Body of pancreas (tissue), 4 donors: Measurements from ENCODE around the gene ALX3. TPM values are rescaled to one million over a fixed set of nuclear protein-coding genes. Genes with fewer than 3 reads are reported as not detected.

ENCODE experiments used
- ATAC-seq: fragments of 150-250 bp; one replicate; pipeline ENCODE4 v1.9.1; 2016
- DNase-seq, 4 donors: peaks; one replicate each; pipeline ENCODE4 v3.0.0-alpha.2; 2019
- H3K27ac ChIP-seq, 4 donors: fragments of 200-600 bp; sonication (generic); 1 replicate in 3 of 4; 2 replicates in 1 of 4; pipeline versions ENCODE4 v1.5.1 to v1.6.1; 2016 to 2019; ENCODE audit warnings: mild to moderate bottlenecking in 1 of 4, mixed read lengths in 1 of 4, moderate library complexity in 1 of 4
- H3K27me3 ChIP-seq, 2 donors: fragments of 200-600 bp; sonication (generic); one replicate each; pipeline ENCODE4 v1.6.0; 2016; ENCODE audit warnings: mild to moderate bottlenecking in 1 of 2
- H3K36me3 ChIP-seq, 2 donors: fragments of 200-600 bp; sonication (generic); replicated peaks in 1 of 2; 2 replicates each; pipeline ENCODE4 v1.5.1; 2016; ENCODE audit warnings: low read depth in 2 of 2; ENCODE audit not compliant: insufficient read depth in 1 of 2
- H3K4me1 ChIP-seq: fragments of 200-600 bp; sonication (generic); one replicate; pipeline ENCODE4 v1.6.0; 2016
- H3K4me3 ChIP-seq, 2 donors: fragments of 200-600 bp; sonication (generic); 1 replicate in 1 of 2; 2 replicates in 1 of 2; pipeline ENCODE4 v1.5.1; 2016 to 2019
- H3K9me3 ChIP-seq, 3 donors: fragments of 200-600 bp; sonication (generic); 1 replicate in 2 of 3; 2 replicates in 1 of 3; pipeline ENCODE4 v1.5.1; 2016
- POLR2A ChIP-seq, 3 donors: fragments of 450-650 bp; IDR thresholded peaks; one replicate each; pipeline ENCODE4 v1.6.1; 2016; ENCODE audit warnings: antibody characterized with exemption in 3 of 3, mild to moderate bottlenecking in 2 of 3
- whole genome bisulfite sequencing, 2 donors: methylation state at CpG; one replicate each; pipeline ENCODE4 v1.1.5; 2017; 5-methylcytosine and 5-hydroxymethylcytosine counted together
- intact Hi-C: fragments of 100-400 bp; cut with DNase I; formaldehyde crosslinking; loops from one replicate; pipeline ENCODE4 v1.15.1; 2023
- total RNA-seq, 2 donors: library from RNA; depleted of rRNA; stranded (reverse); fragments of >200 nt; gene quantifications; one replicate each; pipeline ENCODE4 v1.1.0, GENCODE V29; 2016
- TF ChIP-seq, protein P1 (sequence below), 7 experiments: fragments of 450-650 bp in 4 of 7; fragments of 200-600 bp in 3 of 7; sonication (generic) in 3 of 7; IDR thresholded peaks; one replicate each; pipeline ENCODE4 v1.5.1; 2016 to 2019; ENCODE audit warnings: antibody characterized with exemption in 7 of 7

Gene ALX3
- total RNA-seq, 2 donors from 2014 or later = not detected

DNA sequence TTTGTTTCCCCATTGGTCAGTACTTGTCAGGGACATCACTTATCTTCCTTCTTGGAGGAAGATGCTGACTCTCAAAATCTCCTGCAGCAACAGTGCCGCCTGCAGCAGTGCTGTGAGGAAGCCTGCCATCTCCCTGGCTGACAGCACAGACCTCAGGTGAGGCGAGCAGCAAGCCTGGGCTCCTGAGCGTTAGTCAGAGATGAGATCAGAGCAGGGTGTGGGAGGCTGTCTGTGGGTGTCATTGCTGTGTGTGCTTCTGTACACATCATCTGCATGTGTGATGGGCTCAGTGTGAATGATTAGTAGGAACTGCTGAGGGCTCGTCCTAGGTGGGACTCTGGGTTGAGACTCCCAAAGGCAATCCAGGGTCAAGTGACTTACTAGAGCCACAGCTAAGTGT lies 29.9 kb downstream of the ALX3 start:
- TF ChIP-seq, protein P1, sequence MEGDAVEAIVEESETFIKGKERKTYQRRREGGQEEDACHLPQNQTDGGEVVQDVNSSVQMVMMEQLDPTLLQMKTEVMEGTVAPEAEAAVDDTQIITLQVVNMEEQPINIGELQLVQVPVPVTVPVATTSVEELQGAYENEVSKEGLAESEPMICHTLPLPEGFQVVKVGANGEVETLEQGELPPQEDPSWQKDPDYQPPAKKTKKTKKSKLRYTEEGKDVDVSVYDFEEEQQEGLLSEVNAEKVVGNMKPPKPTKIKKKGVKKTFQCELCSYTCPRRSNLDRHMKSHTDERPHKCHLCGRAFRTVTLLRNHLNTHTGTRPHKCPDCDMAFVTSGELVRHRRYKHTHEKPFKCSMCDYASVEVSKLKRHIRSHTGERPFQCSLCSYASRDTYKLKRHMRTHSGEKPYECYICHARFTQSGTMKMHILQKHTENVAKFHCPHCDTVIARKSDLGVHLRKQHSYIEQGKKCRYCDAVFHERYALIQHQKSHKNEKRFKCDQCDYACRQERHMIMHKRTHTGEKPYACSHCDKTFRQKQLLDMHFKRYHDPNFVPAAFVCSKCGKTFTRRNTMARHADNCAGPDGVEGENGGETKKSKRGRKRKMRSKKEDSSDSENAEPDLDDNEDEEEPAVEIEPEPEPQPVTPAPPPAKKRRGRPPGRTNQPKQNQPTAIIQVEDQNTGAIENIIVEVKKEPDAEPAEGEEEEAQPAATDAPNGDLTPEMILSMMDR (IDR thresholded peaks at IDR 0.05) = no peak
- no peak for TF ChIP-seq POLR2A (IDR thresholded peaks at IDR 0.05)
- intact Hi-C loops = no loop called here
- no peak overlapping the region for H3K4me3 ChIP-seq
- ATAC-seq (no peak), DNase-seq (no peak)
- no peaks in the 10 kb centered on the region for H3K9me3 ChIP-seq
- H3K27me3 ChIP-seq = no peaks in the 10 kb centered on the region
- H3K27ac ChIP-seq = no peak overlapping the region
- H3K4me1 ChIP-seq = peaks cover 7% of the 10 kb centered on the region
- peaks cover 7 to 50% of the 10 kb centered on the region in 2 donors for H3K36me3 ChIP-seq
- WGBS, 2 donors = 92 to 97% methylated on average over 4 of the region's 4 CpGs

DNA sequence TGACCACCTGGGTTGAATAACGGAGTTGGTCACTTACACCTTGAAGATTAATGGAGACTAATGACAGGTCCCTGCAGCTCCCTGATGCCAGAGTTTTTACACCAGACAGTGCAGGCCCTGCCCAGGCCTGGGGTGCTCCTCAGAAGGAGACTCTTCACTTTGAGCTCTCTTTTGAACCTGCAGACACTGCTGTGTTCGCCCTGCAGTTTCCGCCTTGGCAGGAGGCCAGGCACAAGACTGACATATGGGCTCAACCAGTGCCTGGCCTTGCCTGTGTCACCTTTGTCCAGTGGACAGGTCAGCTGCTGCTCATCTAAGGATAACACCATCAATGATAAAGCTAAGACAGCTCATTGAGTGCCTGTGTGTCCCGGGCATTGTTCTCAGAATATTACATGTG lies 30.8 kb downstream of the ALX3 start:
- H3K27me3 ChIP-seq = no peaks in the 10 kb centered on the region
- 60 to 72% methylated on average over 3 to 4 of the region's 4 CpGs for WGBS, 2 donors
- H3K27ac ChIP-seq = no peak overlapping the region
- ATAC-seq = no peak
- peaks cover 7 to 47% of the 10 kb centered on the region in 2 donors for H3K36me3 ChIP-seq
- intact Hi-C loops = no loop called here
- TF ChIP-seq, protein P1 (IDR thresholded peaks at IDR 0.05) = no peak
- no peak for TF ChIP-seq POLR2A (IDR thresholded peaks at IDR 0.05)
- peaks cover 11% of the 10 kb centered on the region for H3K4me1 ChIP-seq
- H3K9me3 ChIP-seq = no peaks in the 10 kb centered on the region
- no peak overlapping the region for H3K4me3 ChIP-seq
- DNase-seq = peak in 3 of 4 donors; percentile 27 to 56 (median 34)

DNA sequence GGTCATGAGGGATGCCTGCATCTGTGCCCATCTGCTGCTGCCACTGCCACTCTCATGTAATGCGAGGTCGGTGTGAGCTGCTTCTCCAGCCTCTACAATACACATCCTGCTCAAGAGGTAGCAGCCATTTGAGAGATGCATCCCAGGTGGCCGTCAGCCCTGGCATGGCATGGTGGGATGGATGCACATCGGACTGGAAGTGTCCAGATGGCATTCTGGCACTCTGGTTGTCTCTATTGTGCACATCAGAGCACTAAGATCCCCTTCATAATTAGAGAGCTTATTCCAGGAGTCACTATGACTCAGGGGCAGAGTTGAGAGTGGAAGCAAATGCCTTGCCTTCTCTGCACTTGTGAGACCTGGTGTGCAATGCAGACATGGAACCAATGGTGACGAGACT lies 32.2 kb downstream of the ALX3 start:
- Histone ChIP-seq H3K36me3 (peaks cover 0 to 38% of the 10 kb centered on the region in 2 donors), H3K27ac (no peak overlapping the region), H3K27me3 (no peaks in the 10 kb centered on the region), H3K4me3 (no peak overlapping the region), H3K4me1 (peaks cover 16% of the 10 kb centered on the region), H3K9me3 (no peaks in the 10 kb centered on the region)
- intact Hi-C loops = no loop called here
- TF ChIP-seq, protein P1 (IDR thresholded peaks at IDR 0.05) = no peak
- TF ChIP-seq POLR2A (IDR thresholded peaks at IDR 0.05) = no peak
- no peak for DNase-seq
- ATAC-seq = no peak
- 90 to 100% methylated on average over 1 to 5 of the region's 5 CpGs for WGBS, 2 donors

DNA sequence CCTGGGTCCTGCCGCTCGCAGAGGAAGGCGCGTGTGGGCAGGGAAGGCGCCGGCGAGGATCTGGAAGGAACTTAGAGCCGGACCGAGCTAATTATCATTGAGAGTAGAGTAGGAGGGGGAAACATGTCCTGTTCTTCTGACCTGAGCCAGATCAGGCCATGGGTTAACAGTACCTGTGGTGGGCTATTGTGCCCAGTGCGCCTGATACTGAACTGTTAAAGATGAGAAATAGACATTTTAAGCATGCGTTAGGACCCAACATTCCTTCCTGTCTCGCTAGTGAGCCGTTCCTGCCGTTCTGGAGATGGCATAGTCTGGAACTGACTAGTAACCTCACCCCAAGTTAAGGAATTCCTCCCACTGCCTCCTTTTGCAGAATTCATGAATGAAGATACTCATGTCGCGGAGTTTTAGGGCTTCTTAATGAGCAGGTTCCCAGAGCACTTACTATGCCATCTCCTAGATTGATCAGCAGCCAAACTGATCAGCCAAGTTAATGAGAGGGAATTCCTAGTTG lies 35.2 kb downstream of the ALX3 start:
- TF ChIP-seq POLR2A (IDR thresholded peaks at IDR 0.05) = no peak
- DNase-seq (no peak), ATAC-seq (no peak)
- Histone ChIP-seq H3K9me3 (no peaks in the 10 kb centered on the region), H3K4me3 (peak overlapping the region; percentile 86 to 99), H3K27me3 (no peaks in the 10 kb centered on the region), H3K36me3 (peaks cover 0 to 17% of the 10 kb centered on the region in 2 donors), H3K27ac (peak overlapping the region in 3 of 4 donors; percentile 69 to 88 (median 84)), H3K4me1 (peaks cover 16% of the 10 kb centered on the region)
- WGBS, 2 donors = 4 to 9% methylated on average over 12 to 16 of the region's 16 CpGs
- intact Hi-C loops = no loop called here

DNA sequence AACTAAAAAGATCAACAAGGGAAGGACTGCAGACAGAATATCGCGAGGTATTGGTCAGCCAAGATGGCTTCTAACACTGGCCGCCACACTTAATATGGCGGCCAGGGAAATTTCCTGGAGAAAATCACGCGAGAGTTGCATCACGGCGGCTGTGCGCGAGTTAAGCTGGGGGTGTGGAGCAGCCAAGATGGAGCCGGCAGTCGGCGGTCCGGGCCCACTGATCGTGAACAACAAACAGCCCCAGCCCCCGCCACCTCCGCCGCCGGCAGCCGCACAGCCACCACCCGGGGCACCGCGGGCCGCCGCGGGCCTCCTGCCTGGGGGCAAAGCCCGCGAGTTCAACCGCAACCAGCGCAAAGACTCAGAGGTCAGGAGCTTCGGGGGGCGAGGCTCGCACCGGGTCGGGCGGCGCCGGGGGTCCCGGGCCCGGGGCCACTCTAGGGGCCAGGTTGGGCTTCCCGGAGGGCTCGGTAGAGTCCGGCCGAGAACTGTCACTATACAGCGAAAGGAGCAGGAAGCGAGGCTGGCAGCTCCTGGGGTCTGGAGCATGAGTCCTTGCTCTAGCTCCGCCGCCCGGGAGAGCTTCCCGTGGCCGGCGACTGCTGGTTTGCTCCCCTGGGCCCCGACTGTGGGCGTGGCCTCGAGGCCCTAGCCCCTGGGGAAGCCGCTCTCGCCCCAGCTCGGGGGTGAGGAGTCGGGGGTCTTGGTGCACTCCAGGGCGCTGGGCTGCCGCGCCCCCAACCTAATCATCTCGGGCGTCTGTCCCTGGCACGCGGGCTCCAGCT lies 35.8 kb downstream of the ALX3 start, which contains the start of gene STRIP1:
STRIP1 (plus strand) TSS at position 174 of the 785 bp plus-strand sequence; CDS start at position 188, 14 bp downstream.
- Histone ChIP-seq H3K4me1 (peaks cover 16% of the 10 kb centered on the region), H3K27me3 (no peaks in the 10 kb centered on the region), H3K36me3 (peaks cover 0 to 16% of the 10 kb centered on the region in 2 donors), H3K9me3 (no peaks in the 10 kb centered on the region), H3K27ac (peak within 1 kb of the TSS; percentile 52 to 88 (median 76)), H3K4me3 (peak within 1 kb of the TSS; percentile 86 to 99)
- TF ChIP-seq POLR2A (IDR thresholded peaks at IDR 0.05) = peak in 2 of 3 donors; percentile 63 to 72
- TF ChIP-seq, protein P1 (IDR thresholded peaks at IDR 0.05) = no peak
- ATAC-seq (peak; percentile 98), DNase-seq (peak; percentile 93 to 96 (median 93))
- intact Hi-C loops = no loop called here
- 1% methylated on average over 14 to 66 of the region's 66 CpGs for WGBS, 2 donors
